Kidney (tissue), 14 donors: ENCODE measurements around the gene CTXND1. TPM values are rescaled to one million over a fixed set of nuclear protein-coding genes. Genes with fewer than 3 reads are reported as not detected.

ENCODE experiments used
- DNase-seq, 5 donors: peaks; one replicate each; pipeline ENCODE4 v3.0.0-alpha.2; 2013 to 2020
- FAIRE-seq: peaks from 2 replicates; lab custom pipeline; 2012; peaks lifted over from hg19 to GRCh38; lab: Jason Lieb, UNC
- H3K27ac ChIP-seq, 2 donors: one replicate each; pipeline ENCODE4 v1.7.0; 2013; ENCODE audit warnings: low read depth in 2 of 2, low read length in 2 of 2, inconsistent platforms in 1 of 2
- H3K27me3 ChIP-seq: one replicate; pipeline ENCODE4 v1.7.1; 2013; ENCODE audit warnings: low read length, inconsistent platforms; ENCODE audit not compliant: control insufficient read depth, insufficient read depth
- H3K36me3 ChIP-seq, 3 donors: one replicate each; pipeline versions ENCODE4 v1.7.0 to v1.7.1; 2013; ENCODE audit warnings: low read length in 3 of 3, control low read depth in 1 of 3, inconsistent platforms in 1 of 3; ENCODE audit not compliant: insufficient read depth in 3 of 3, control insufficient read depth in 2 of 3
- H3K4me1 ChIP-seq, 3 donors: one replicate each; pipeline versions ENCODE4 v1.7.0 to v1.7.1; 2013; ENCODE audit warnings: low read length in 3 of 3, inconsistent platforms in 1 of 3, low read depth in 1 of 3; ENCODE audit not compliant: control insufficient read depth in 2 of 3, insufficient read depth in 2 of 3
- H3K4me3 ChIP-seq, 3 donors: one replicate each; pipeline versions ENCODE4 v1.7.0 to v1.8.1; 2013; ENCODE audit warnings: low read length in 3 of 3, control low read depth in 1 of 3, inconsistent platforms in 1 of 3
- H3K9ac ChIP-seq, 3 donors: one replicate each; pipeline versions ENCODE4 v1.7.0 to v1.7.1; 2013; ENCODE audit warnings: low read length in 3 of 3, control low read depth in 1 of 3, inconsistent platforms in 1 of 3
- H3K9me3 ChIP-seq, 3 donors: one replicate each; pipeline versions ENCODE4 v1.7.0 to v1.7.1; 2013; ENCODE audit warnings: low read length in 3 of 3, control low read depth in 1 of 3, inconsistent platforms in 1 of 3; ENCODE audit not compliant: control insufficient read depth in 2 of 3, insufficient read depth in 1 of 3
- intact Hi-C: fragments of 100-400 bp; cut with DNase I; formaldehyde crosslinking; loops from one replicate; pipeline ENCODE4 v1.11.1; 2022
- polyA plus RNA-seq: library from polyadenylated mRNA; stranded (reverse); fragments of 350-450 nt; fragmentation: Illumina TruSeq; extraction: RNeasy Lipid Tissue Mini Kit (QIAGEN cat#74804); gene quantifications from one replicate; pipeline ENCODE4 v1.2.3, GENCODE V29; 2014; ENCODE audit warnings: low read depth, low replicate concordance; ENCODE audit not compliant: insufficient read depth
- total RNA-seq: library from RNA; stranded (reverse); fragmentation: NEBNext Ultra II Directional; extraction: Animal tissue kit (Norgen Biotek cat#: 25700); gene quantifications from one replicate; pipeline ENCODE4 v1.2.1, GENCODE V29; 2021
- TF ChIP-seq, protein P1 (sequence below): IDR thresholded peaks from 3 replicates; pipeline ENCODE4 v1.5.1; 2012; ENCODE audit warnings: mild to moderate bottlenecking, moderate library complexity, borderline replicate concordance; ENCODE audit not compliant: insufficient read depth; ENCODE audit errors: extremely low read depth
- donor health status: control.
- donor health status: control.
- donor health status: control.
- donor health status: control.
- donor health status: control.
- donor health status: DM: yes; HTN: yes; CAD: no.
- donor health status: Normal renal cell carcinoma (clear cell type).

CTXND1 gene
- total and polyA plus RNA-seq, 2 donors from 2014 or later = 2.2 to 2.8 TPM

DNA sequence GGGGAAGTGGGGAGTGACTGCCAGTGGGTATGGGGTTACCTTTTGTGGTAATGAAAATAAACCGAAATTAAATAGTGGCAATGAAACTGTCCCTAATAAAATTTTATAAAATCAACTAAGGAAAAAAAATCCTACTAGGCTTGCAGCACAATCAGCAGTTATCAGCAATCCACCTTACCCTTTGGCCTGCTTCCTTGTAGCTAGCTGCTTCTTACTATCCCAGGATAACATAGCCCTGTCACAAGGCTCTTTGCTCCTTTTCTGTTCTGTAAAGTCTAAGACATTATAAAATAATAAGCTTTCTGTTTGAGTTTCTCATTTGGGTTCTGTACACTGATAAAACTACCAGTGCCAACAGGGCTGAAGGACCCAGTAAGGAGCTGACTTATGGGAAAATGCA lies 23.0 kb upstream of the CTXND1 start:
- H3K27me3 ChIP-seq = no peaks in the 10 kb centered on the region
- DNase-seq (no peak), FAIRE-seq (no peak)
- H3K9ac ChIP-seq = no peak overlapping the region
- intact Hi-C loops = no loop called here
- TF ChIP-seq, protein P1, sequence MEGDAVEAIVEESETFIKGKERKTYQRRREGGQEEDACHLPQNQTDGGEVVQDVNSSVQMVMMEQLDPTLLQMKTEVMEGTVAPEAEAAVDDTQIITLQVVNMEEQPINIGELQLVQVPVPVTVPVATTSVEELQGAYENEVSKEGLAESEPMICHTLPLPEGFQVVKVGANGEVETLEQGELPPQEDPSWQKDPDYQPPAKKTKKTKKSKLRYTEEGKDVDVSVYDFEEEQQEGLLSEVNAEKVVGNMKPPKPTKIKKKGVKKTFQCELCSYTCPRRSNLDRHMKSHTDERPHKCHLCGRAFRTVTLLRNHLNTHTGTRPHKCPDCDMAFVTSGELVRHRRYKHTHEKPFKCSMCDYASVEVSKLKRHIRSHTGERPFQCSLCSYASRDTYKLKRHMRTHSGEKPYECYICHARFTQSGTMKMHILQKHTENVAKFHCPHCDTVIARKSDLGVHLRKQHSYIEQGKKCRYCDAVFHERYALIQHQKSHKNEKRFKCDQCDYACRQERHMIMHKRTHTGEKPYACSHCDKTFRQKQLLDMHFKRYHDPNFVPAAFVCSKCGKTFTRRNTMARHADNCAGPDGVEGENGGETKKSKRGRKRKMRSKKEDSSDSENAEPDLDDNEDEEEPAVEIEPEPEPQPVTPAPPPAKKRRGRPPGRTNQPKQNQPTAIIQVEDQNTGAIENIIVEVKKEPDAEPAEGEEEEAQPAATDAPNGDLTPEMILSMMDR = no peak
- H3K4me3 ChIP-seq = no peak overlapping the region
- H3K27ac ChIP-seq = no peak overlapping the region
- no peaks in the 10 kb centered on the region for H3K4me1 ChIP-seq
- no peaks in the 10 kb centered on the region for H3K36me3 ChIP-seq
- peaks cover 0 to 5% (median 0%) of the 10 kb centered on the region in 3 donors for H3K9me3 ChIP-seq

DNA sequence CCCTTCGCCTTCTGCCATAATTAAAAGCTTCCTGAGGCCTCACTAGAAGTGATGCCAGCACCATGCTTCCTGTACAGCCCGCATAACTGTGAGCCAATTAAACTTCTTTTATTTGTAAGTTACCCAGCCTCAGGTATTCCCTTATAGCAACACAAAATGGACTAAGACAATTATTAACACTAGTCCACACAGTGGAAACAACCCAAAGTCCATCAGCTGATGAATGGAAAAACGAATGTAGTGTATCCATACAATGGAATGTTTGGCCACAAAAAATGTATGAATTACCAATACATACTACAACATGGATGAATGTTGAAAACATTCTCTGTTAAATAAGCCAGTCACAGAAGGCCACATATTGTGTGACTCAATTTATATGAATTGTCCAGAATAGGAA lies 22.5 kb upstream of the CTXND1 start:
- no peak overlapping the region for H3K9ac ChIP-seq
- no peak overlapping the region for H3K4me3 ChIP-seq
- intact Hi-C loops = no loop called here
- no peak overlapping the region for H3K27ac ChIP-seq
- H3K27me3 ChIP-seq = no peaks in the 10 kb centered on the region
- TF ChIP-seq, protein P1 = no peak
- FAIRE-seq = no peak
- no peaks in the 10 kb centered on the region for H3K36me3 ChIP-seq
- peaks cover 0 to 5% (median 0%) of the 10 kb centered on the region in 3 donors for H3K9me3 ChIP-seq
- H3K4me1 ChIP-seq = no peaks in the 10 kb centered on the region
- DNase-seq = no peak

DNA sequence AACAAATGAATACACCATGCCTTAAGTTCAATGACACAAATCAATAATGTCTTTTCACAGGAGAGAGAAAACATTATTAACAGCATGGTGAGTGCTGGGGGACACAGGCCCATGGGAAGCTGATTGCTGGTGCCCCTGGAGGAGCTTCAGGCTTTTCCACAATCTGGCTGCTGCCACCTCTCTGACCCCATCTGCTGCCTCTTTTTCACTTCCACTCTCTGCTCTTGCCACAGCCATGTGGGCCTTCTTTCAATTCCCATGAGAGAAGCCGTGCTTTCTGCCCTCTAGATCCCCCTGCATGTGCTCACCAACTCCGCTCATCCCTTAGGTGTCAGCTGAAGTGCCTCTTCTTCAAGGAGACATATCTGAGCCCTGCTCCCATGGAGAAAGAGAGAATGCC lies 21.0 kb upstream of the CTXND1 start:
- Histone ChIP-seq H3K4me1 (no peaks in the 10 kb centered on the region), H3K9ac (no peak overlapping the region), H3K27ac (no peak overlapping the region), H3K9me3 (peaks cover 0 to 5% (median 0%) of the 10 kb centered on the region in 3 donors), H3K4me3 (no peak overlapping the region), H3K36me3 (no peaks in the 10 kb centered on the region), H3K27me3 (no peaks in the 10 kb centered on the region)
- FAIRE-seq = no peak
- no peak for DNase-seq
- intact Hi-C loops = no loop called here
- TF ChIP-seq, protein P1 = no peak

DNA sequence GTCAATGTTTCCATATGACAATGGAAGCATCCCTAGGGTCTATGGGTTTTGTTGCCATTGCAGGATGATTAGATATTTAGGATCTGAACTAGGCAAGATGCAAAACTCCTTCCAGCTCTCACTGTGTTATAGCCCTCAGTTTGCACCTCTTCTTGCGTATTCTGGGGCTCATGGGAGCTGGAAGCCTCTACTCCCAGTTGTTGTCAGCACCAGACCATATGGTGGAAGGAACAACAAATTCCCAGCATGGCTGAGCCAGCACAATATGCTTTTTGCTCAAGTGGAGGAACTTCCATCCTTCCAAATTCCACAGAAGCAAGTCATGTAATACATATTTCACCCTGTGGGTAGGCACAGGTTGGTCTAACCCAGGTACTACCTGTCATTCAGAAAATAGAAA lies 18.5 kb upstream of the CTXND1 start:
- no peak for FAIRE-seq
- intact Hi-C loops = no loop called here

More for the DNA sequence above, 18.5 kb upstream of the CTXND1 start:
- Histone ChIP-seq H3K9me3 (peaks cover 0 to 2% (median 0%) of the 10 kb centered on the region in 3 donors), H3K27ac (no peak overlapping the region), H3K27me3 (no peaks in the 10 kb centered on the region), H3K36me3 (no peaks in the 10 kb centered on the region), H3K4me1 (no peaks in the 10 kb centered on the region), H3K9ac (no peak overlapping the region), H3K4me3 (no peak overlapping the region)
- TF ChIP-seq, protein P1 = no peak
- no peak for DNase-seq
